ENCODE data around the gene CASK.
"Not testable (repeated sequence)": the region's sequence is repeated elsewhere in the genome, so short reads cannot be mapped to it uniquely, and the experiment has no call there.

Gene CASK

DNA sequence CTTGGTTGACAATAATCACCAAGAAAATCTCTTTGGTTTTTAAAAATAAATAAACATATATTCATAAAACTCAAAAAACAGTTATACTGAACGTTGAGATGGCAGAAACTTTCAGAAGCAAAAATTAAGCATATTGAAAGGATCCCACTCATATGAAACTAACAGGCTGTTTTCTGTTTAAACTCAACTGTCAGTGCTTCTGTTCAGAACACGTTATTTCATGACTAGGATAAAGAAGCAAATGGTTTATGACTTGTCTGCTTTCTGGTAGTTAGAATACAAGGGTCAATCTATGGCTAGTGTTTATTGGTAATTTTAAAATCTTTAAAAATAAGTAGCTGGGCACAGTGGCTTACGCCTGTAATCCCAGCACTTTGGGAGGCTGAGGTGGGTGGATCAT is 195.2 kb downstream of the CASK start:
- no peak for DNase-seq

DNA sequence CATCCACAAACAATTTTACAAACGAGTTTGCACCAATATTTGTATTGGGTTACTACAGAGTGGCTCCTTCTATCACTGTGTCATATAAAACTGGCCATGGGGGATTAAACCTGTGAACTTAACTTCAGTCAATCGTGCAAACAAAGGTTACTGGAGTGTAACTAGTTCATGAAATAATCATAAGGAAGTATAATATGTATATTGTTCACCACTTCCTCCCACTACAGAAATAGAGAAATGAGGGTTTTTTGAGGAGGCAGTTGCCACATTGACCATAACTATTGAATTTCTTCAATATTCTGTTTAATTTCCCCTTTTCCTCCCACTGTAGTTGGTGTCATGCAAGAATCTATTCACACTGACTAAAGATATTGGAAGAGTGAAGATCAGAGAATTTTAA is 199.5 kb downstream of the CASK start, which contains the start of gene GPR82:
Gene GPR82, plus strand, starts transcription at position 356 of the 400 bp plus-strand sequence. CDS start 2,846 bp downstream, outside the sequence.
- no peak for DNase-seq

DNA sequence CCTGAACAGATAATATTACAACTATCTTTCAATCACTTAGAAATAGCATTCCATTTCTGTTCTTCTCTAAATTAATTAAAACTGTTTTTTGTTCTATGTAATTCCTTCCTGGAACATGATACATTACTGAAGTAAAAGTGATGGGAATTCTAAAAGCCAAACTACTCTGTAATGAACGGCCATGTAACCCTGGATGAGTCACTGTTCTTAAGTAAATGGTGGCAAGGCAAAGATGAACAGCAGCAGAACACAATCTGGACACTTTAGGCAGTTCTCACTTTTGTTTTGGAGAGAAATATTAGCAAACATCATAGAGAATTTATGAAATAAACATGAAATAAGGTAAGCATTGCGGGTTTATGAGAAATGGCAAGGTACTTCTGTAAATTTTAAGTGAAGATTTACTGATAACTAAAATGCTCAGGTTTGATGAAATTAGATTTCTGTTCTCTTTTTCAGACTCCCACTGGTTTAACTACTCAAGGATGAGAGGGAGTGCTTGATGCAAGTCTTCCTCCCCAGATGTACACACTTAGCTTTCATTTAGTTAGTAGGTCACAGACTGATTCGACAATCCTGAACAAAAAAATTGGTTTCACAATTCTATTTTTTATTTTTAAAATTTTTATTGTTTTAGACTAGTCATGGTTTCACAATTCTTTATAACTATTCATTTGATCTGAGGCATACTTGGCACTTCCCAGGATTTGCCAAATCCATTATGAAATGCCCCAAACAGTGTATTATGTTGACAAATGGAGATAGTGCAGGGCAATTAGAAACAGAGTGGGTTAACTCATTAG is 200.3 kb downstream of the CASK start:
- no peak for DNase-seq

DNA sequence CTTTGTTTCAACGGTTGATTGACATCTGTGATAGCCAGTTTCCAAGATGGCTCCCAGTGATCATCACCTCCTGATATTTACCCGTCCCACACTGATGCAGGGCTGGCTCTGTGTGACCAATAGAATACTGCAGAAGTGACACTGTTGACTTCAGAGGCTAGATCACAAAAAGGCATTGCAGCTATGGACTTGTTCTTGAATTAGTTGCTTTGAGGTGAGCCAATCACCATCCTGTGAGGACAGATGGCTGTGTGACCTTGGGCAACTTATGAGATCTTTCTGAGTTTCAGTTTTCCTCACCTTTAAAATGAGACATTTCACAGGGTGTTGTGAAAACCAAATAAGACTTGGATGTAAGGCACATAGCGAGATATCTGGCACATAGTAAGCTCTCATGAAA is 201.1 kb downstream of the CASK start:
- DNase-seq, result no peak

DNA sequence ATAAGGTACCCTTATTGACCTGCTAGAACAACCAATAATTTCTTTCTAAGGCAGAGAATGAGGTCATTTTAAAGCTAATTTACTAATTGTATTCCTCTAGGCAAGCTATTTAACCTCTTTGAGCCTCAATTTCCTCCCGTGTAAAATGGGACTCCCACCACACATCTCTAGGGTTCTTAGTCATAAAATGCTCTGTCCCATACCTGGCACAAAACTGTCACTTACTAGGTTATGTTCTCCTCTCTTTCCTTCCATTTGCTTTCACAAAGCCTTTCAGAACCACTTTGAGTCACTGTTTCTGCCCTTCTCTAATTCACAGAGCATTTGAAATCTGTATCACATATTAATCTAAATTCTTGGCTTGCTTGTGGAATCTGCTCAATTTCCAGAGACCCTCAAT is 201.8 kb downstream of the CASK start:
- no peak for DNase-seq

DNA sequence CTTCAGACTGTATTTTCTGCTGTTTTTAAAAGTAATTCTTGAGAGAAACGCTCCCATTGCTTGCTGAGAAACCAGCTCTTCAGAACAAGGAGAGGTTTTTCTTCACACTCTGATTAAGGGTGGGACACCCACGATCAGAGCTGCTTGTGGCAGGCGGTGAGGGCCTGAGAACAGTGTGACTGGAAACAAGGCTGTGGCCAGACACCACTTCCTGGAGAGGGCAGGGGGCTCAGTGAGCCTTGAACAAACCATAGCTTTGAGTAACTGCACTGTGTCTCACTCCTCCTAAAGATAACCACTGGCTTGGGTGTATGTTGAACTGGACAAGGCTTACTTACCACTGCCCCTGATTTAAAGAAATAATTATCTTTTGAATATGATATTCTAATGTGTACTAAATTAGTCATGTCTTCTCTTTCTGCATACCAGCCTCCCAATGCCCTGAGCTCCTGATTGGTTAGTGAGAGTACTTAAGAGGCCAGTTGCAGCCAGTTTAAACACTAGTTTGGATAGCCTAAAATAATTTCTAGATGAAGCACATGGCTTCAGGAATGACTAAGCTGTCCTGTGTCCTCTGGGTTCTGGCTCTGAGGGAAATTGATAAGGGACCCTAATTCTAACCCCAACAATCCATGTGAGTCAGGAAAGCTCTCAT is 203.1 kb downstream of the CASK start:
- DNase-seq, result peak; percentile 32

DNA sequence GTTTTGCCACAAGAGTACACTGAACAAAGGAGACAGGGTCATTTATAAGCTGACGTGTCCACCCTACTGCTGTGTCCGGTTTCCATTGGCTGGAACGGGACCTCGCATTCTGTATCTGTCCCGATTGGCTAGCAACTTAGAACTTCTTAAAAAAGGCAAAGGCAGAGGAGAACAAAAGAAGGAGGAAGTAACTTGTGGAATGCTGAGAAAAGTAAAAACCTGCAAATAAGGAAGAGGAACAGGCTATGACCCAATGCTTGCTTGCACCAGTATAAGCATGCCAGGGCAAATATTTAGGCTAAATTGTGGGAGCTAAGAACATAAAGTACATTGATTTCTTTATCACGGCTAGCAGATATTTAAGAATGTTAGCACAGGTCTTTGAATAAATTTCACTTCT is 203.7 kb downstream of the CASK start:
- not testable (repeated sequence) for DNase-seq

DNA sequence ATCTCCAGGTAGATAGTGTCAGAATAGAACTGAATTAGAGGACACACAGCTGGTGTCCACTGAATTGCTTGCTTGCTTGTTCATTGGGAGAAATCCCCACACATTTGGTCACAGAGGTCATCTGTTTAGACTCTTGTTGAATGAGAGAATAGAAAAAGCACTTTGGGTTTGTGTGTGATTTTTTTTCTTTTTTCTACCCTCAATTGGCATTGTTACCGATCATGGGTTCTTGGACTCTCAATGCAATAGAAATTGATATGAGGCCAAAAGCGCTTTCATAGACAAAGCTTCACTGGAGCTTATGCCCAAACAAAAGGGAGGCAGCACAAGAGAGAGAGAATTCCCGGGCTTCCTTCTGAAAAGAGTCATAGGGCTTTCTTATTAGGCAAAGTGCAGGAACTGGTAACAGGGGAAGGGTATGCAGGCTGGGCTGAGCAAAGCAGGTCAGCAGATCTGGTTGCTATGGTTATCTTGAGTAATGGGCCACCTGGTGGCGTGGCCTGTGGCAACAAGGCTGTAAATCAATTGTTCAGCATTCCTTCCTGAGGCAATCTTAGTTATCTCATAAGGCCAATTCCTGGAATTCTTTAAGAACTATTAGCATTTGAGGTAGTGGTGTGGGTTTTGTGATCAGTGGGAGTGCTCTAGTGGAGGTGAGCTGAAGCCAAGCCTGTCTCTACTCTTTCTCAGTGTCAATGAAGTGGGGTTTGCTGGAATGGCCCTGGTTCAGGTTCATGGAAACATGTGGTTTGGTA is 204.7 kb downstream of the CASK start:
- no peak for DNase-seq

DNA sequence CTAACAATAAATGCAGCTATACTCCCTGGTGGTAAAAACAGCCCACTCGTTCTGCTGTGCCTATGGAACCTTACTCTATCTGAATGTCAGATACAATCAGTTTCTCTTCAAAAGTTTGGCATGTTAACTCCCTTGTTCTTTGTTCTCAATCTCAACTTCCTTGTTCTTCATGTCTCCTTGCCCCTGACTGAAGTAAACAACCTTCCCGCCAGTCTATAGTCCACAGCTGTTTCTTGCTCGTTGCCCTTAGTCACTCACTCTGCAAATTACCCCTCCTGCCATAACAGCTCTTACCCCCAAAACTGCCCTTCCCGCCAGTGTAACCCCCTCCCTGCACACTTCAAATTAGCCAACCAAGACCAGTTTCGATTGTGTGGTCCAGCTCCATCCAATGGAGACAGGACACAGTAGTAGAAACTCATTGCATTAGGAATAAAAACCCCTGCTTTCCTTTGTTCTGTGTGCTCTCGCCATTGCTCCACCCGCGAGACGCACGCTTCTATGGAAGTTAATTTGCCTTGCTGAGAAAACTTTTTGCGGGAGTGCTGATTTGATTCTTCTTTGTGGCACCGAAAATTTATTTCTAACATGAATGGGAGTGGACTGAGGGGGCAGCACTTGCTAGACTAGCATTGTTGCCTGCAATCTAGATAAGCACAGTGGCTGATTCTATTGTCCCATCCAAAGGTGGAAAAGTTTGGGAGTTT is 206.4 kb downstream of the CASK start:
- DNase-seq, result no peak

DNA sequence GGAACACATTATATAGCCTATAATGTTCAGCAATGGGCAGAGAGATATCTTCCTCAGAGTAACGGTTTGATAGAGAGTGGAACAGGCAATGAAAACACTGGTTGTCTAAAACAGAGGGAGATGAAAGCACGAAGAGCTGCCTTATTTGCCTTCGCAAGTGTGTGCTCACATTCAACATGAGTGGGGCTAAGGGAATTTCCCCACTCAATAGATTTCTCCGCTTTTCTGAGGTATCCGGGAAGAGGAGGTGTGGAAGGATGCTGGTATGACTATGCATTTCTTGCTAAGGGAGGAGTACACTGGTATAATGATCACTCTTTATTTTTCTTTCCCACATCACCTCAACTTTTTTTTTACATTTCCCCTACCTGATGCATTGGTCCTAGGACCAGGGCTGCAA is 207.1 kb downstream of the CASK start:
- no peak for DNase-seq

DNA sequence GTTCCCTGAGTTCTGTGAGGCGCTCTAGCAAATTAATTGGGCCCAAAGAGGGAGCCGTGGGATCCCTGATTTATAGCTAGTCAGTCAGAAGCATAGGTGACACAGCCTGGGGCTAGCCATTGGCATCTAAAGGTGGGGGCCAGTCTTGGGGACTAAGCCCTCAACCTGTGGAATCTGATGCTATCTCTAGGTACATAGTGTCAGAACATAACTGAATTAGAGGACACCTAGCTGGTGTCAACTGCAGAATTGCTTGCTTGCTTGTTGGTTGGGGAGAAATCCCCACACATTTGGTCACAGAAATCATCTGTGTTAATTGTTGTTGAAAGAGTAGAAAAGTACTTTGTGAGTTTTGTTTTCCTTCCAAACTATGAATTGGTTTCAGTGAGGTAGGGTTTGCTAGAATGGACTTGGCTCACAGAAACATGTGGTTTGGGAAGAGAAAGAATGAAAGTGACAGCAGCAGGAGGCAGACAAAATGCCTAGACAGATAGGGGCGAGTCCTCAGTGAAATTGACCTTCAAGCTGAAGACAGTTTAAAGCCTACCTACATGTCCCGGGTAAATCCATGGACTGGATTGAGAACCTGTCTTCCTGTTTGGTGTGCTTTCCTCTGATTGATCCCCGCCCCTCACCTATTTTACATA is 212.2 kb downstream of the CASK start:
- no peak for DNase-seq

DNA sequence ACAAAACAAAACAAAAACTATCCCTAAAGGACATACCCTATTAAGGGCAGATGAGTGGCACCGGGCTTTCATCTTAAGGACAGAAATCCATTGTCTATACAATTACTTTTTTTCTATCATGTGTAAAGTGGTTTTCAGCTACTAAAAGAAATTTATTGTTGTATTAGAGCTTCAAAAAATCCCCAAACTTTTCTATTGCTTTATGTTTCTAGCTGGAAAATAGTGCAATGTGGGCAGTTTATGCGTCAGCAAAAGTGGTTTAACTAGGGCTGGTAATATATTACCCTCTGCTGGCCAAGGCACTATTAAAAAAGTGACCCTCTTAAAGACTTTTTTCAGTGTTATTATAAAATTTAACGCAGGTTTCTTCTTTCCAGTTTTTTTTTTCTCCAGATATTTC is 214.9 kb downstream of the CASK start:
- DNase-seq, result no peak

DNA sequence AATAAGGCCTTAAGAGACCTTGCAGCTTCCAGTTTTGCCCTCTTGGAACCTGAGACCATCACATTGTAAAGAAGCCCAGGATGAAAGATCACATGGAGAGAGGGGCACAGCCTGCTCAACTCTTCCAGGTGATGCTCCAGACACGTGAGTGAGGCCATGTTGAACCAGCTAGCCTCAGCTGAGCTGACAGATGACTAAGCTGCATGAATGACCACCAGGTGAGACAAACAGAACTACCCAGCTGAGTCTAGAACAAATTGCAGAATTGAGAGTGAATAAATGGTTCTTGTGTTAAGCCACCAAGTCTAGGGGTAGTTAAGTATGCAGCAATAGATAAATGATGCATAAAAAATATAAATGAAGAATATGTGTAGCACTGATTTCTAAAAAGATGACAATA is 216.1 kb downstream of the CASK start:
- no peak for DNase-seq

DNA sequence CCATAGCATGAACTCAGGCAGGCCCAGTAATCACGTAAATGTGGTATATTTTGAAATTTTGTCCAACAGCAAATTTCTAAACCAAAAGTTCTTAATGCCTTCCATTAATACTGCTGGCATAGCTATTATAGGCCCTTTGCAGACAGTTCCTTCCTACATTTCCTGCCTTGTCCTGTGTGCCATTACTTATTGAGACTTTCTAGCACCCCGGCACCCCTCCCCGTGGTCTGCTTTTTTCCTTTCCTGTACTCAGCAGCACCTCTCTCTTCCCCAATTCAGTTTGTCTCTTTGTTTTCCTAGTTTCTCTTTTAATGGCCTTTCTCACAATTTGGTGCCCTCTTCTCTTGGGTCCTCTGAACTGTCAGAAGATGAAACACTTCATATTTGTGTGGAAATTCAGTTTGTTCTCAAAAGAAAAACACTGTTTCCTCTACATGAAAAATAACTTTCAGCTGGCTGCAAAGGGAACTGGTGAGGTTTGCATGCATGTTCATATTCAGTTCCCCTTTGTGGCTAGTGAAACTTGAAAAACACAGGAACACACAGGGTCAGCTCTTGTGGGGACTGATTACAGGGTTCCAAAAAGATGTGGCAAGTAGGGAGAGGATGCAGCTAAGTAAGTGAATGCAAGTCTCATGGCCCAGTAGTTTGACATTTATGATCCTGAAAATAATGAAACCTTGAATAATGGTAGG is 217.5 kb downstream of the CASK start:
- no peak for DNase-seq

DNA sequence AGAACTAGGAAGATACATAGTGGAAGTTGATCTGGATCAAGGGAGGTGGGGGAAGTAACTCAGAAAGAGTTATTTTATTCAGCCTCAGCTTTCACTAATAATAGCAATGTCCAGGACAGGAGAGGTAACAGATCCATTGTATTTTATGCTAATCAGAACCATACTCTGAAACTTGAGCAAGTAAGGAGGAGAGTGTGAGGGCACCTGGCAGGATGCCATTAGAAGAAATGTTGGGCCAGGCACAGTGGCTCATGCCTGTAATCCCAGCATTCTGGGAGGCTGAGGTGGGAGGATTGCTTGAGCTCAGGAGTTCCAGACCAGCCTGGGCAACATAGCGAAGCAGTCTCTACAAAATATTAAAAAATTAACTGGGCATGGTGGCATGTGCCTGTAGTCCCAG is 218.3 kb downstream of the CASK start:
- DNase-seq, result no peak

DNA sequence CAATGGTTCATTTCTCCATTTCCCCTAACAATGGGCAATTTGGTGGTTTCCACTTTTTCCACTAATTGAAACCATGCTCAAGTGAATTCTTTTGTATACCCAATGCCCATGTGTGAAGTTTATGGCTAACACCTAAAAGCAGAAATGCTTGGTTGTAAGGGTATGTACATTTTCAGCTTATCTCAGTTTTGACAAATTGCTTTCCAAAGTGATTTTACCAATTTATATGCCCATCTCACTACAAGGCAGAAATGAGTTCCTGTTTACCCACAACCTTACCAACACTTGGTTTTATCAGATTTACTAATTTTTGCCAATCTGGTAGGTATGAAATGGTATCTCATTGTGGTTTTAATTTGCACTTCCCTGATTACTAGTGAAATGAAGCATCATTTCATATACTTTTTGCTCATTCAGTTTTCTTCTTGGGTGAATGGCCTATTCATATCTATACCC is 219.8 kb downstream of the CASK start:
- no peak for DNase-seq

DNA sequence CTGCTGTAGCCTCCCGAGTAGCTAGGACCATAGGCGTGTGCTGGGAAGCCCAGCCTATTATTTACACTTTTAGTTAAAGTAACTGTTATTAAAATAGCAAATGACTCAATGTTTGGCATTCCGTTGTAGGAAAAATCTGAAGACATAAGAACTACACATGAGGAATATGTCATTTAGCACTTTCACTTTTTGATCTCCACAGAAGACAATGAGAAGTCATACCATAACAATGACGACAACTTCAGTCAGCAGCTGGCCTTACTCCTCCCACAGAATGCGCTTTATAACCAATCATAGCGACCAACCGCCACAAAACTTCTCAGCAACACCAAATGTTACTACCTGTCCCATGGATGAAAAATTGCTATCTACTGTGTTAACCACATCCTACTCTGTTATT is 227.9 kb downstream of the CASK start:
- no peak for DNase-seq

DNA sequence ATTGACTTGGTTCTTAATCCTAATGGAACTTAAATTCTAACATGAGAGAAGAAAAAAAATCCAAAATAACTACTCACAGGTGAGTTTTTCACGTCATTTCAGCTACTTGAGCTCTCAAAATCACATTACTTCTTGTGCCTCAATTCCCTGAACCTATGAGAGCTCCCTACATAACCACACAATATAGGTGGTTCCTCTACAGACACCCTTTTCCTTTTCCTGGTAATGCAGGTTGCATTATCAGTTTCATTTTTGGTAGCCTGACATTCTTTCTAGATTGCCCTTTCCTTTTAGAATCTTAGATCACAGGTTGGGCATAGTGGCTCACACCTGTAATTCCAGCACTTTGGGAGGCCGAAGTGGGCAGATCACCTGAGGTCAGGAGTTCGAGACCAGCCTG is 230.3 kb downstream of the CASK start:
- no peak for DNase-seq

DNA sequence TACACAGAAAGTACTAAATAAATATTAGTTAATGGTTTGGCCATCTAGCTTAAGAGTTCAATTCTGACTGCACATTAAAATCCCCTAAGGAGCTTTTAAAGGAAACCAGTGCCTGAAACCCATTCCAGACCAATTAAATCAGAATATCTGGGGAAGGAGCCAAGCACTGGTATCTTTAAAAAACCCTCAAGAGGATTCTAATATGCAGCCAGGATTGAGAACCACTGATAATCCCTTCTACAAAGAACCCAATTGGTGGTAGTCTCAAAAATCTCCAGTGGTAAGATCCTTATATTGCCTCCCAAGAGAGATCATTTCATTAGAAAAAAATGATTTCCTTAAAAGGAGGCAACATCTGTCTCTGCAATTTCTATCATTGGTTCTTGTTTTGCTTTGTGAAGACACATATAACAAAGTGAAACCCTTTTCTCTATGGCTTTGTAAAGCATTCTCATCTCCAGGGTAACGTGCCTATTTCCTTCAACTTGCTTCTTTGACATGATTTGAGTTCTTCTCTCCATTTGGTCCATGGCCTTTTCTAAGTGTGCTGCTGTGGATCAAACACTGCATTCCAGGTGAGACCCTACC is 231.1 kb downstream of the CASK start:
- DNase-seq, result no peak

DNA sequence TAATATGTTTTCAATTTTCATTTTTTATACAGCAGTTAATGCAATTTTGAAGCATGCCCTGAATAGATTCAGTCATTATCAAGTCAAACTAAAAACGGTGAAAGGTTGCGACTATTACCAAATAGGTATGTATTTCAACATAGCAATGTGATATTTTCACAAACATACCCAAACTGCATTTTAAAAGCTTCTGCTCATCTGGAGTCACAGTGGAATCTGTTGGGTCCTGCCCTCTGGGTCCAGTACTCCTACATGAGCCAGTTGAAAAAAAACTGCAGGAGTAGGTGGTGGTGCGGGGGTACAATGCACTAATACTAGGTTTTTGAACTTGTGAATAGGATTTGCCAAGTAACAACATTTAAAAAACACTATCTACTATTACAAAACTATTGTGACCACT is 233.6 kb downstream of the CASK start:
- no peak for DNase-seq

DNA sequence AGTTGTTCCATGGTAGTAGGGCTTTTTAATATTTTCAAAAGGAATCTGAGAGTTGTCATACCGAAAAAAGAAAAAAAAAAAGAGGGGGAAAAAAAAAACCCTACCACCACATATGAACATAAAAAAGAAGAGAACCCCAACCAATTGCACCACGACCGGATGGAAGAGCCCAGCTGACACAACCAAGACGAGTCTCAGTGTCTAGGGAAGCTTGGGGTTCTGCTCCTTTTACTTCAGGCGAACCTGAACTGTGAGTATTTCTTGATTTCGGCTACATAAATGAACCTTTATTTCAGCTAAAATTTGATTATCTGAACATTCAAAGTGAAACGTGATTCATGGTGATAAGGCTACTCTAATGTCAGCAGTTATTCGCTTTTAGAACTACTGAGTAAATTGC is 234.5 kb downstream of the CASK start, which contains the start of gene GPR34:
Gene GPR34, plus strand, starts transcription at position 139 of the 400 bp plus-strand sequence. CDS start 6,661 bp downstream, outside the sequence.
- DNase-seq, result peak; percentile 21
